ENCODE results near the gene LRRC74B. TPM values are rescaled to one million over a fixed set of nuclear protein-coding genes. Genes with fewer than 3 reads are reported as not detected.
A peak's percentile ranks its signal among the peaks of the same experiment; 100 is the strongest.

The LRRC74B gene
- total RNA-seq, 2 experiments from 2014 or later, result not detected

GRCh38 chr22:21078916-21079315, 33.2 kb downstream of the LRRC74B start:
- ATAC-seq (ENCODE audit: poor library complexity) (no peak), DNase-seq (no peak)
- Histone ChIP-seq H3K4me3 (ENCODE audit: low read length) (no peak overlapping the region), H3K27ac (ENCODE audit: low read depth in 1 of 2, low read length in 2 of 2) (no peak overlapping the region), H3K4me1 (ENCODE audit: insufficient read depth, low read length) (no peaks in the 10 kb centered on the region), H3K36me3 (ENCODE audit: insufficient read depth, low read length) (no peaks in the 10 kb centered on the region), H3K9me3 (ENCODE audit: control insufficient read depth in 1 of 2, insufficient read depth in 1 of 2, low read length in 2 of 2) (no peaks in the 10 kb centered on the region), H3K27me3 (ENCODE audit: control insufficient read depth in 1 of 2, insufficient read depth in 2 of 2, low read length in 2 of 2) (no peaks in the 10 kb centered on the region)
- Mint-ChIP-seq H3K9me3 (no peaks in the 10 kb centered on the region), H3K27ac (no peak overlapping the region), H3K4me1 (ENCODE audit: low read depth) (no peaks in the 10 kb centered on the region), H3K36me3 (ENCODE audit: low read depth) (no peaks in the 10 kb centered on the region), H3K27me3 (no peaks in the 10 kb centered on the region), H3K4me3 (no peak overlapping the region)
- CTCF ChIA-PET, result no interaction called here
- POLR2A ChIA-PET, result no interaction called here
- TF ChIP-seq CTCF (IDR thresholded peaks at IDR 0.05), result no peak
- intact Hi-C loops (cut with DNase I, micrococcal nuclease), result no loop called here

GRCh38 chr22:21079493-21079892, 33.7 kb downstream of the LRRC74B start:
- POLR2A ChIA-PET, result no interaction called here
- no peak for DNase-seq
- no peak for ATAC-seq (ENCODE audit: poor library complexity)
- Mint-ChIP-seq H3K36me3 (ENCODE audit: low read depth) (no peaks in the 10 kb centered on the region), H3K27ac (no peak overlapping the region), H3K9me3 (no peaks in the 10 kb centered on the region), H3K27me3 (peaks cover under 1% of the 10 kb centered on the region), H3K4me3 (no peak overlapping the region), H3K4me1 (ENCODE audit: low read depth) (no peaks in the 10 kb centered on the region)
- CTCF ChIA-PET, result no interaction called here
- H3K4me1 ChIP-seq (ENCODE audit: insufficient read depth, low read length), result no peaks in the 10 kb centered on the region
- TF ChIP-seq CTCF (IDR thresholded peaks at IDR 0.05), result no peak
- no peaks in the 10 kb centered on the region for H3K36me3 ChIP-seq (ENCODE audit: insufficient read depth, low read length)
- H3K27ac ChIP-seq (ENCODE audit: low read depth in 1 of 2, low read length in 2 of 2), result no peak overlapping the region
- intact Hi-C loops (cut with DNase I, micrococcal nuclease), result no loop called here
- H3K27me3 ChIP-seq (ENCODE audit: control insufficient read depth in 1 of 2, insufficient read depth in 2 of 2, low read length in 2 of 2), result no peaks in the 10 kb centered on the region
- no peak overlapping the region for H3K4me3 ChIP-seq (ENCODE audit: low read length)
- H3K9me3 ChIP-seq (ENCODE audit: control insufficient read depth in 1 of 2, insufficient read depth in 1 of 2, low read length in 2 of 2), result no peaks in the 10 kb centered on the region

- Mint-ChIP-seq H3K36me3 (ENCODE audit: low read depth) (no peaks in the 10 kb centered on the region), H3K4me3 (no peak overlapping the region), H3K9me3 (no peaks in the 10 kb centered on the region), H3K27me3 (peaks cover 3% of the 10 kb centered on the region), H3K4me1 (ENCODE audit: low read depth) (no peaks in the 10 kb centered on the region), H3K27ac (no peak overlapping the region)
- H3K27ac ChIP-seq (ENCODE audit: low read depth in 1 of 2, low read length in 2 of 2), result no peak overlapping the region
- ATAC-seq (ENCODE audit: poor library complexity) (no peak), DNase-seq (peak in 1 of 14 experiments; percentile 19)
- intact Hi-C loops (cut with DNase I, micrococcal nuclease), result no loop called here
- POLR2A ChIA-PET, result no interaction called here
- H3K27me3 ChIP-seq (ENCODE audit: control insufficient read depth in 1 of 2, insufficient read depth in 2 of 2, low read length in 2 of 2), result no peaks in the 10 kb centered on the region
- no peak for TF ChIP-seq CTCF (IDR thresholded peaks at IDR 0.05)
- H3K4me3 ChIP-seq (ENCODE audit: low read length), result no peak overlapping the region
- no peaks in the 10 kb centered on the region for H3K4me1 ChIP-seq (ENCODE audit: insufficient read depth, low read length)
- H3K36me3 ChIP-seq (ENCODE audit: insufficient read depth, low read length), result no peaks in the 10 kb centered on the region
- CTCF ChIA-PET, result no interaction called here
- no peaks in the 10 kb centered on the region for H3K9me3 ChIP-seq (ENCODE audit: control insufficient read depth in 1 of 2, insufficient read depth in 1 of 2, low read length in 2 of 2)
These were observed 34.8 kb downstream of the LRRC74B start for GRCh38 chr22:21080435-21081137.

All from CD4-positive, alpha-beta T cell (primary cell).